ENCODE measurements around the gene EMD. TPM values are rescaled to one million over a fixed set of nuclear protein-coding genes. Genes with fewer than 3 reads are reported as not detected.
A peak's percentile ranks its signal among the peaks of the same experiment; 100 is the strongest.

Gene EMD
- total RNA-seq, 2 donors from 2014 or later, result 43.8 to 74.2 TPM

GRCh38 chrX:154417157-154417556, 38.1 kb downstream of the EMD start:
- DNase-seq (ENCODE audit: low spot score), result no peak
- Histone ChIP-seq H3K4me3 (no peak overlapping the region), H3K4me1 (ENCODE audit: control insufficient read depth in 1 of 2, low read depth in 2 of 2) (peaks cover 0 to 9% of the 10 kb centered on the region in 2 donors), H3K27ac (no peak overlapping the region), H3K36me3 (no peaks in the 10 kb centered on the region), H3K27me3 (replicated peaks; ENCODE audit: insufficient read depth) (no peaks in the 10 kb centered on the region), H3K9me3 (no peaks in the 10 kb centered on the region)
- TF ChIP-seq CTCF (IDR thresholded peaks at IDR 0.05), result no peak
- no peak for ATAC-seq (ENCODE audit: insufficient number of reproducible peaks, low FRiP score, low read depth)

DNA sequence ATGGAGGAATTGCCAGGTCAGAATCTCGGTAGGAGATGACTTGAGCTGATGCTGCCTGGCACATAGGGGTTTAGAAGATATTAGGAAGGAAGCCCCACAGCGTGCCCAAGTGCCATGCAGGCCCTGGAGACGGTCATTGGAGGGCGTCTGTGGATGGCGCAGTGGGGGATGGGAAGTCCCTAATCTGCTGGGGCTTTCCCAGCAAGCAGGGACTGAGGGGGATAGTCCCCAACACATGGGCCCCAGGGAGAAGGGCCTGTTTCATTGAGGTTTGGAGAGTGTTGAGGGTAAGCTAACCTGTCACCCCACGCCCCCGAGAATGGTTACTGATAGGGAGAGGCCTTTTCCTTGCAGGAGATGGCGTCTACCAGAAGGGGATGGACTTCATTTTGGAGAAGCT, 40.1 kb downstream of the EMD start:
- no peak for DNase-seq (ENCODE audit: low spot score)
- no peaks in the 10 kb centered on the region for H3K4me1 ChIP-seq (ENCODE audit: control insufficient read depth in 1 of 2, low read depth in 2 of 2)
- H3K9me3 ChIP-seq, result no peaks in the 10 kb centered on the region
- no peak for TF ChIP-seq CTCF (IDR thresholded peaks at IDR 0.05)
- no peaks in the 10 kb centered on the region for H3K36me3 ChIP-seq
- no peak for ATAC-seq (ENCODE audit: insufficient number of reproducible peaks, low FRiP score, low read depth)
- H3K27ac ChIP-seq, result no peak overlapping the region
- H3K27me3 ChIP-seq (replicated peaks; ENCODE audit: insufficient read depth), result no peaks in the 10 kb centered on the region
- H3K4me3 ChIP-seq, result no peak overlapping the region

GRCh38 chrX:154419688-154420401, 40.8 kb downstream of the EMD start:
- Histone ChIP-seq H3K9me3 (no peaks in the 10 kb centered on the region), H3K27ac (no peak overlapping the region), H3K4me1 (ENCODE audit: control insufficient read depth in 1 of 2, low read depth in 2 of 2) (no peaks in the 10 kb centered on the region), H3K36me3 (no peaks in the 10 kb centered on the region), H3K27me3 (replicated peaks; ENCODE audit: insufficient read depth) (no peaks in the 10 kb centered on the region), H3K4me3 (no peak overlapping the region)
- ATAC-seq (ENCODE audit: insufficient number of reproducible peaks, low FRiP score, low read depth) (no peak), DNase-seq (ENCODE audit: low spot score) (no peak)
- TF ChIP-seq CTCF (IDR thresholded peaks at IDR 0.05), result no peak

GRCh38 chrX:154420402-154420756, 41.3 kb downstream of the EMD start:
- Histone ChIP-seq H3K4me1 (ENCODE audit: control insufficient read depth in 1 of 2, low read depth in 2 of 2) (no peaks in the 10 kb centered on the region), H3K27me3 (replicated peaks; ENCODE audit: insufficient read depth) (no peaks in the 10 kb centered on the region), H3K9me3 (no peaks in the 10 kb centered on the region), H3K4me3 (no peak overlapping the region), H3K27ac (no peak overlapping the region), H3K36me3 (no peaks in the 10 kb centered on the region)
- no peak for TF ChIP-seq CTCF (IDR thresholded peaks at IDR 0.05)
- DNase-seq (ENCODE audit: low spot score), result no peak
- no peak for ATAC-seq (ENCODE audit: insufficient number of reproducible peaks, low FRiP score, low read depth)

- H3K27ac ChIP-seq, result peak overlapping the region in 1 of 2 donors; percentile 44
- no peaks in the 10 kb centered on the region for H3K27me3 ChIP-seq (replicated peaks; ENCODE audit: insufficient read depth)
- H3K4me3 ChIP-seq, result peak overlapping the region; percentile 85
- no peaks in the 10 kb centered on the region for H3K36me3 ChIP-seq
- H3K4me1 ChIP-seq (ENCODE audit: control insufficient read depth in 1 of 2, low read depth in 2 of 2), result peaks cover 5 to 27% of the 10 kb centered on the region in 2 donors
- no peak for TF ChIP-seq CTCF (IDR thresholded peaks at IDR 0.05)
- DNase-seq (ENCODE audit: low spot score) (no peak), ATAC-seq (ENCODE audit: insufficient number of reproducible peaks, low FRiP score, low read depth) (no peak)
- no peaks in the 10 kb centered on the region for H3K9me3 ChIP-seq
Observed at GRCh38 chrX:154426916-154427770, 48.0 kb downstream of the EMD start.

Measured in thoracic aorta (tissue), 2 donors.